Nephron (organoid): ENCODE data around the gene RUNDC3A.

Experiments used
- H3K27ac Mint-ChIP-seq, 3 experiments: 2 replicates each; pipeline ENCODE4 v1.8.0; 2020; ENCODE audit warnings: mixed read lengths in 3 of 3, mild to moderate bottlenecking in 2 of 3, moderate library complexity in 1 of 3
- H3K27me3 Mint-ChIP-seq: 2 replicates; pipeline ENCODE4 v1.8.0; 2021; ENCODE audit warnings: low read depth, mild to moderate bottlenecking, moderate library complexity, mixed read lengths
- H3K36me3 Mint-ChIP-seq: 2 replicates; pipeline ENCODE4 v1.8.0; 2020; ENCODE audit warnings: low read depth, mixed read lengths
- H3K4me1 Mint-ChIP-seq: 2 replicates; pipeline ENCODE4 v1.8.0; 2020; ENCODE audit warnings: mixed read lengths
- H3K4me3 Mint-ChIP-seq, 3 experiments: 2 replicates each; pipeline ENCODE4 v1.8.0; 2020; ENCODE audit warnings: mild to moderate bottlenecking in 3 of 3, mixed read lengths in 3 of 3, moderate library complexity in 2 of 3
- H3K9me3 Mint-ChIP-seq: 2 replicates; pipeline ENCODE4 v1.8.0; 2020; ENCODE audit warnings: mixed read lengths
- CTCF ChIP-seq, 3 experiments: fragments of 200-600 bp; sonication (generic); IDR thresholded peaks; one replicate each; pipeline ENCODE4 v1.5.0; 2021; ENCODE audit warnings: antibody characterized with exemption in 3 of 3; ENCODE audit not compliant: unreplicated experiment in 3 of 3

RUNDC3A gene

DNA sequence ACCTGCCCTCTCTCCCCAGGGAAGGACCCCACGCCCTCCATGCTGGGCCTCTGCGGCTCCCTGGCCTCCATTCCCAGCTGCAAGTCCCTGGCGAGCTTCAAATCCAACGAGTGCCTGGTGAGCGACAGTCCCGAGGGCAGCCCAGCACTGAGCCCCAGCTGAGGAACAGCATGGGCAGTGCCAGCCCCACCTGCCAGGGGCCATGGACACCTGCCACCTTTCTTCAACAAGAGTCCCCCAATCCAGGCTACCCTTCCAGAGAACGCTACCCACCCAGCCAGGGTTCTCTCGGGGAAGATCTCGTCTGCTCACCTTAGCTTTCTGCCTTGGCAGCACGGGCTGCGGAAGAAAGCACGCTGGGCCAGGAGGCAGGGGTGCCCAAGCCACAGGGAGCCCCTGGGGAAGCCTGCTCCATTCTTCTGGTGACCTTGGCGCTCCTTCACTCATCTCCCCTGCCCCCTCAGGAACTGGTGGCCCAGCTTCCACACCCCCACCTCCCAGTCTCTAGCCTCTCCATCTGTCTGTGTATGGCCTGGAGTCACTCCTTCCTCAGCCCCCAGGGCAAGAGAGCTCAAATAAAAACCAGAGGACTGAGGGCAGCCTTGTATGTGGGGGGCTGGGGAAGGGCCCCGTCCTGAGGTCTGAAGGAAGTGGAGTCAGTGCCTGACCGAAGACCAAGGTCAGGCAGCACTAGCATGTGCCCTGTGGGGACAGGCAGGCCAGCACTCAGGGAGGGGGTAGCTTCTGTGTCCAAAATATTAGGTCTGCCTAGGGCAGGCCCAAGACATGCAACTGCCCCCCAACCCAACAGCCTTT is 9.9 kb downstream of the RUNDC3A start:
- no peak for TF ChIP-seq CTCF (IDR thresholded peaks at IDR 0.05; ENCODE audit: unreplicated experiment in 3 of 3)
- peaks cover 9% of the 10 kb centered on the region for H3K4me1 Mint-ChIP-seq
- peaks cover 65% of the 10 kb centered on the region for H3K27me3 Mint-ChIP-seq
- peaks cover 4% of the 10 kb centered on the region for H3K9me3 Mint-ChIP-seq
- peaks cover 5% of the 10 kb centered on the region for H3K36me3 Mint-ChIP-seq
- no peak overlapping the region for H3K27ac Mint-ChIP-seq
- H3K4me3 Mint-ChIP-seq: no peak overlapping the region

GRCh38 chr17:44320066-44320465 is 11.7 kb downstream of the RUNDC3A start:
- no peak overlapping the region for H3K27ac Mint-ChIP-seq
- H3K27me3 Mint-ChIP-seq: peaks cover 50% of the 10 kb centered on the region
- TF ChIP-seq CTCF (IDR thresholded peaks at IDR 0.05; ENCODE audit: unreplicated experiment in 3 of 3): no peak
- H3K9me3 Mint-ChIP-seq: peaks cover 4% of the 10 kb centered on the region
- H3K4me1 Mint-ChIP-seq: peaks cover 9% of the 10 kb centered on the region
- H3K36me3 Mint-ChIP-seq: peaks cover 5% of the 10 kb centered on the region
- no peak overlapping the region for H3K4me3 Mint-ChIP-seq

- Mint-ChIP-seq H3K9me3 (peaks cover 4% of the 10 kb centered on the region), H3K27me3 (peaks cover 40% of the 10 kb centered on the region)
- no peak for TF ChIP-seq CTCF (IDR thresholded peaks at IDR 0.05; ENCODE audit: unreplicated experiment in 3 of 3)
Measured at GRCh38 chr17:44321246-44322120, 13.1 kb downstream of the RUNDC3A start.

DNA sequence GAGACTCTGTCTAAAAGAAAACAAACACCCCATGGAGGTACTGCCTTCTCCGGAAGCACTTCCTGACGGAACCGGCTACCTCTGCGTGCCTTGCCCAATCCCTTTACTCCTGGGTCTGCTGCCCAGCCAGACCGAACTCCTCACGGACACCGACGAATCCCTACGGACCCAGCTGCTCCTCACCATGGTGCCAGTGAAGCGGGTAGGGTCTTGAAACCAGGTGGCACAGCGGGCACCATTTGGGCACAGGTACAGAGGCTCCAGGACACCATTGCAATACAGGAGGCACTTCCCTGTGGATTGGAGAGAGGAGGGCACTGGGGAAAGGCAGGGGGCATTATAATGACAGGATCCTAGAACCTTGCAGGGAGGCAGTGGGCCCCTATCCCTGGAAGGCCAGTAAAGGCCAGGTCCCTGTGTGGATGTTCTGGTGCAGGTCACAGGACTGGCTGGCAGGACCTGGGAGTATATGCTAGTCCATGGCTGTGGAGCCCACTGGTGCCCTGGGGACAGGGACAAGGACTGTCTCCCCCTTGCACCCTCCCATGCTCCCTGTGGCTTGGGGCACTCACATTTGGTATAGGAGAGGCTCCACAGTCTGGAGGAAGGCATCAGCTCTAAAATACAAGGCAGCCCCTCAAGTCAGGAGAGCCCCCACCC is 14.0 kb downstream of the RUNDC3A start:
- Mint-ChIP-seq H3K4me3 (peak overlapping the region; percentile 55 to 75 (median 69)), H3K4me1 (peaks cover 9% of the 10 kb centered on the region), H3K36me3 (peaks cover 5% of the 10 kb centered on the region), H3K9me3 (peaks cover 3% of the 10 kb centered on the region), H3K27me3 (peaks cover 31% of the 10 kb centered on the region), H3K27ac (no peak overlapping the region)
- no peak for TF ChIP-seq CTCF (IDR thresholded peaks at IDR 0.05; ENCODE audit: unreplicated experiment in 3 of 3)

More at GRCh38 chr17:44321246-44322120, 13.1 kb downstream of the RUNDC3A start:
- Mint-ChIP-seq H3K4me3 (peak overlapping the region; percentile 32 to 54 (median 50)), H3K27ac (no peak overlapping the region), H3K4me1 (peaks cover 4% of the 10 kb centered on the region), H3K36me3 (peaks cover 5% of the 10 kb centered on the region)

GRCh38 chr17:44323359-44324091 is 15.1 kb downstream of the RUNDC3A start:
- peaks cover 9% of the 10 kb centered on the region for H3K4me1 Mint-ChIP-seq
- no peak for TF ChIP-seq CTCF (IDR thresholded peaks at IDR 0.05; ENCODE audit: unreplicated experiment in 3 of 3)
- H3K9me3 Mint-ChIP-seq: no peaks in the 10 kb centered on the region
- peaks cover 5% of the 10 kb centered on the region for H3K36me3 Mint-ChIP-seq
- H3K4me3 Mint-ChIP-seq: peak overlapping the region; percentile 87 to 90 (median 88)
- no peak overlapping the region for H3K27ac Mint-ChIP-seq
- H3K27me3 Mint-ChIP-seq: peaks cover 27% of the 10 kb centered on the region
